ENCODE results near the gene FXYD3. TPM values are rescaled to one million over a fixed set of nuclear protein-coding genes. Genes with fewer than 3 reads are reported as not detected.

The FXYD3 gene
- polyA plus RNA-seq, 1 donor from 2014 or later, result not detected

- Histone ChIP-seq H3K27me3 (ENCODE audit: insufficient read depth, low read depth, low read length) (no peaks in the 10 kb centered on the region), H3K27ac (ENCODE audit: low read length) (no peak overlapping the region), H3K9me3 (ENCODE audit: low read length) (no peaks in the 10 kb centered on the region), H3K9me2 (ENCODE audit: insufficient read depth, low read length) (no peaks in the 10 kb centered on the region), H3K79me2 (replicated peaks; ENCODE audit: insufficient read depth, low read length) (no peaks in the 10 kb centered on the region), H3K36me3 (ENCODE audit: insufficient read depth, low read length) (no peaks in the 10 kb centered on the region), H3K9ac (ENCODE audit: low read length) (no peak overlapping the region), H3K4me3 (ENCODE audit: low read length) (no peak overlapping the region), H3K4me2 (ENCODE audit: low read length) (no peak overlapping the region), H2AFZ (ENCODE audit: low read depth, low read length) (no peak overlapping the region), H3F3A (ENCODE audit: insufficient read depth, low read length, poor library complexity, severe bottlenecking) (no peaks in the 10 kb centered on the region), H4K20me1 (ENCODE audit: insufficient read depth) (no peaks in the 10 kb centered on the region)
- TF ChIP-seq POLR2AphosphoS5 (IDR thresholded peaks at IDR 0.05), result no peak
- no peak for TF ChIP-seq EP300 (conservative IDR thresholded peaks at IDR 0.05; ENCODE audit: poor library complexity, severe bottlenecking)
- TF ChIP-seq CTCF (IDR thresholded peaks at IDR 0.05; ENCODE audit: poor library complexity, severe bottlenecking), result no peak
- no peak for TF ChIP-seq MXI1 (conservative IDR thresholded peaks at IDR 0.05; ENCODE audit: poor library complexity, severe bottlenecking)
- no peak for TF ChIP-seq REST (IDR thresholded peaks at IDR 0.05; ENCODE audit: borderline replicate concordance)
These were observed 8.8 kb downstream of the FXYD3 start for GRCh38 chr19:35124098-35125060.

DNA sequence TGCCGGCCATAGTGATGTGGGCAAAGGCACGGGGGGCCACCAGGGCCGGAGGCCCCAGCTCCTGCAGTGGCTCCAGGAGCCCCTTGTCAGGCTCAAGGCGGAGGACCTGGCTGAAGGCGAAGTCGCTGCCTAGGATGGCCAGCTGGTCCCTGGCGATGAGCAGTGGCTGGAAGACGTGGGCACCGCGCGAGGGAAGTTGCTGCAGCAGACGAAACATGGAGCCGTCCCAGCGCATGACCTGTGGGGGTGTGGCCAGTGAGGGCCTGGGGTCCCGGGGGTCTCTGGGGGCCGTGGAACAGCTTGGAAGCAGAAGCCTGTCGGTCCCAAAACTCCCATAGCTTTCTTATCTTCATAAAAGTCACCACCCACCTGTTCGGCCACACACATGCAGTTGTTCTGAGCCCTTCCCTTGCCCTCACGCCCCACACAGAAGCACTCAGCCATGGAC is 9.7 kb downstream of the FXYD3 start:
- no peaks in the 10 kb centered on the region for H4K20me1 ChIP-seq (ENCODE audit: insufficient read depth)
- H3K27ac ChIP-seq (ENCODE audit: low read length), result no peak overlapping the region
- H3K27me3 ChIP-seq (ENCODE audit: insufficient read depth, low read depth, low read length), result no peaks in the 10 kb centered on the region
- no peaks in the 10 kb centered on the region for H3K36me3 ChIP-seq (ENCODE audit: insufficient read depth, low read length)
- no peak overlapping the region for H3K4me2 ChIP-seq (ENCODE audit: low read length)
- H3K79me2 ChIP-seq (replicated peaks; ENCODE audit: insufficient read depth, low read length), result no peaks in the 10 kb centered on the region
- H3K9me2 ChIP-seq (ENCODE audit: insufficient read depth, low read length), result no peaks in the 10 kb centered on the region
- TF ChIP-seq CTCF (IDR thresholded peaks at IDR 0.05; ENCODE audit: poor library complexity, severe bottlenecking) (no peak), EP300 (conservative IDR thresholded peaks at IDR 0.05; ENCODE audit: poor library complexity, severe bottlenecking) (no peak), RAD21 (conservative IDR thresholded peaks at IDR 0.05) (no peak), POLR2AphosphoS5 (IDR thresholded peaks at IDR 0.05) (no peak), TAF1 (IDR thresholded peaks at IDR 0.05; ENCODE audit: low read depth) (no peak), SMC3 (conservative IDR thresholded peaks at IDR 0.05; ENCODE audit: poor library complexity) (no peak)
- H3F3A ChIP-seq (ENCODE audit: insufficient read depth, low read length, poor library complexity, severe bottlenecking), result no peaks in the 10 kb centered on the region
- no peaks in the 10 kb centered on the region for H3K9me3 ChIP-seq (ENCODE audit: low read length)
- no peak overlapping the region for H3K9ac ChIP-seq (ENCODE audit: low read length)
- no peak overlapping the region for H2AFZ ChIP-seq (ENCODE audit: low read depth, low read length)
- H3K4me3 ChIP-seq (ENCODE audit: low read length), result no peak overlapping the region
